ENCODE measurements around the gene GMDS.

The GMDS gene

GRCh38 chr6:2245103-2245876 lies at the start of gene GMDS:
Gene GMDS (minus strand): TSS chr6:2245605.
- no peaks in the 10 kb centered on the region for H3K27me3 Mint-ChIP-seq
- no peaks in the 10 kb centered on the region for H3K9me3 Mint-ChIP-seq
- H3K36me3 Mint-ChIP-seq (ENCODE audit: low read depth), result peaks cover 9% of the 10 kb centered on the region
- peak; percentile 95 for ATAC-seq
- H3K4me3 Mint-ChIP-seq, result peak within 1 kb of the TSS; percentile 90
- H3K27ac Mint-ChIP-seq, result peak within 1 kb of the TSS; percentile 93
- H3K4me1 Mint-ChIP-seq, result peaks cover 59% of the 10 kb centered on the region
- DNase-seq, result peak; percentile 84

- Mint-ChIP-seq H3K4me3 (no peak overlapping the region), H3K9me3 (peaks cover 66% of the 10 kb centered on the region), H3K36me3 (ENCODE audit: low read depth) (peaks cover 42% of the 10 kb centered on the region), H3K27me3 (no peaks in the 10 kb centered on the region), H3K4me1 (no peaks in the 10 kb centered on the region), H3K27ac (no peak overlapping the region)
- ATAC-seq (no peak), DNase-seq (no peak)
Measured at GRCh38 chr6:2285510-2285909, 40.1 kb upstream of the GMDS start.

- no peaks in the 10 kb centered on the region for H3K4me1 Mint-ChIP-seq
- no peaks in the 10 kb centered on the region for H3K27me3 Mint-ChIP-seq
- H3K27ac Mint-ChIP-seq, result no peak overlapping the region
- ATAC-seq (no peak), DNase-seq (no peak)
- no peak overlapping the region for H3K4me3 Mint-ChIP-seq
- peaks cover 60% of the 10 kb centered on the region for H3K36me3 Mint-ChIP-seq (ENCODE audit: low read depth)
- H3K9me3 Mint-ChIP-seq, result peaks cover 35% of the 10 kb centered on the region
Measured at GRCh38 chr6:2275892-2276242, 30.5 kb upstream of the GMDS start.

- no peak for ATAC-seq
- Mint-ChIP-seq H3K9me3 (peaks cover 28% of the 10 kb centered on the region), H3K36me3 (ENCODE audit: low read depth) (peaks cover 61% of the 10 kb centered on the region), H3K4me1 (no peaks in the 10 kb centered on the region), H3K27me3 (no peaks in the 10 kb centered on the region), H3K27ac (no peak overlapping the region), H3K4me3 (no peak overlapping the region)
- DNase-seq, result no peak
Measured at GRCh38 chr6:2274981-2275891, 29.8 kb upstream of the GMDS start.

- no peak overlapping the region for H3K4me3 Mint-ChIP-seq
- no peak for DNase-seq
- no peaks in the 10 kb centered on the region for H3K27me3 Mint-ChIP-seq
- H3K9me3 Mint-ChIP-seq, result peaks cover 7% of the 10 kb centered on the region
- no peak for ATAC-seq
- H3K36me3 Mint-ChIP-seq (ENCODE audit: low read depth), result peaks cover 46% of the 10 kb centered on the region
- no peaks in the 10 kb centered on the region for H3K4me1 Mint-ChIP-seq
- no peak overlapping the region for H3K27ac Mint-ChIP-seq
Measured at GRCh38 chr6:2272696-2273095, 27.3 kb upstream of the GMDS start.

- Mint-ChIP-seq H3K27ac (no peak overlapping the region), H3K9me3 (no peaks in the 10 kb centered on the region), H3K27me3 (no peaks in the 10 kb centered on the region), H3K4me1 (no peaks in the 10 kb centered on the region), H3K36me3 (ENCODE audit: low read depth) (peaks cover 45% of the 10 kb centered on the region), H3K4me3 (no peak overlapping the region)
- ATAC-seq (no peak), DNase-seq (no peak)
Measured at GRCh38 chr6:2270054-2270453, 24.6 kb upstream of the GMDS start.

GRCh38 chr6:2266841-2267240 lies 21.4 kb upstream of the GMDS start:
- no peaks in the 10 kb centered on the region for H3K4me1 Mint-ChIP-seq
- no peak overlapping the region for H3K27ac Mint-ChIP-seq
- H3K9me3 Mint-ChIP-seq, result no peaks in the 10 kb centered on the region

GRCh38 chr6:2266031-2266795 lies 20.8 kb upstream of the GMDS start:
- H3K4me3 Mint-ChIP-seq, result no peak overlapping the region
- peaks cover 29% of the 10 kb centered on the region for H3K36me3 Mint-ChIP-seq (ENCODE audit: low read depth)

More at GRCh38 chr6:2266841-2267240, 21.4 kb upstream of the GMDS start:
- no peaks in the 10 kb centered on the region for H3K27me3 Mint-ChIP-seq
- ATAC-seq, result no peak
- H3K4me3 Mint-ChIP-seq, result no peak overlapping the region
- peaks cover 29% of the 10 kb centered on the region for H3K36me3 Mint-ChIP-seq (ENCODE audit: low read depth)
- DNase-seq, result no peak

GRCh38 chr6:2264932-2265331 lies 19.5 kb upstream of the GMDS start:
- no peaks in the 10 kb centered on the region for H3K9me3 Mint-ChIP-seq
- H3K36me3 Mint-ChIP-seq (ENCODE audit: low read depth), result peaks cover 17% of the 10 kb centered on the region
- no peak for ATAC-seq
- no peak overlapping the region for H3K4me3 Mint-ChIP-seq
- no peaks in the 10 kb centered on the region for H3K4me1 Mint-ChIP-seq
- H3K27me3 Mint-ChIP-seq, result no peaks in the 10 kb centered on the region
- no peak for DNase-seq
- no peak overlapping the region for H3K27ac Mint-ChIP-seq

More at GRCh38 chr6:2266031-2266795, 20.8 kb upstream of the GMDS start:
- DNase-seq (no peak), ATAC-seq (no peak)
- Mint-ChIP-seq H3K27ac (no peak overlapping the region), H3K9me3 (no peaks in the 10 kb centered on the region), H3K27me3 (no peaks in the 10 kb centered on the region), H3K4me1 (no peaks in the 10 kb centered on the region)

- no peak for DNase-seq
- H3K27ac Mint-ChIP-seq, result no peak overlapping the region
- no peak for ATAC-seq
- no peak overlapping the region for H3K4me3 Mint-ChIP-seq
- no peaks in the 10 kb centered on the region for H3K9me3 Mint-ChIP-seq
- H3K4me1 Mint-ChIP-seq, result no peaks in the 10 kb centered on the region
- H3K27me3 Mint-ChIP-seq, result no peaks in the 10 kb centered on the region
- peaks cover 17% of the 10 kb centered on the region for H3K36me3 Mint-ChIP-seq (ENCODE audit: low read depth)
Measured at GRCh38 chr6:2263896-2264295, 18.5 kb upstream of the GMDS start.

- no peak overlapping the region for H3K4me3 Mint-ChIP-seq
- H3K27me3 Mint-ChIP-seq, result no peaks in the 10 kb centered on the region
- no peaks in the 10 kb centered on the region for H3K4me1 Mint-ChIP-seq
- ATAC-seq (no peak), DNase-seq (no peak)
- H3K27ac Mint-ChIP-seq, result no peak overlapping the region
- H3K36me3 Mint-ChIP-seq (ENCODE audit: low read depth), result peaks cover 24% of the 10 kb centered on the region
- peaks cover 13% of the 10 kb centered on the region for H3K9me3 Mint-ChIP-seq
Measured at GRCh38 chr6:2259574-2259973, 14.2 kb upstream of the GMDS start.

- no peak for ATAC-seq
Measured at GRCh38 chr6:2259002-2259494, 13.6 kb upstream of the GMDS start.

GRCh38 chr6:2258112-2258511 lies 12.7 kb upstream of the GMDS start:
- H3K36me3 Mint-ChIP-seq (ENCODE audit: low read depth), result peaks cover 33% of the 10 kb centered on the region
- DNase-seq (no peak), ATAC-seq (no peak)
- no peak overlapping the region for H3K4me3 Mint-ChIP-seq
- H3K27me3 Mint-ChIP-seq, result no peaks in the 10 kb centered on the region
- no peak overlapping the region for H3K27ac Mint-ChIP-seq
- no peaks in the 10 kb centered on the region for H3K4me1 Mint-ChIP-seq
- peaks cover 13% of the 10 kb centered on the region for H3K9me3 Mint-ChIP-seq

More at GRCh38 chr6:2259002-2259494, 13.6 kb upstream of the GMDS start:
- Mint-ChIP-seq H3K4me1 (no peaks in the 10 kb centered on the region), H3K27me3 (no peaks in the 10 kb centered on the region), H3K36me3 (ENCODE audit: low read depth) (peaks cover 27% of the 10 kb centered on the region), H3K4me3 (no peak overlapping the region), H3K9me3 (peaks cover 13% of the 10 kb centered on the region), H3K27ac (no peak overlapping the region)
- no peak for DNase-seq

- DNase-seq (no peak), ATAC-seq (no peak)
- H3K27ac Mint-ChIP-seq, result no peak overlapping the region
- H3K27me3 Mint-ChIP-seq, result no peaks in the 10 kb centered on the region
- H3K9me3 Mint-ChIP-seq, result peaks cover 13% of the 10 kb centered on the region
- H3K36me3 Mint-ChIP-seq (ENCODE audit: low read depth), result peaks cover 34% of the 10 kb centered on the region
- H3K4me1 Mint-ChIP-seq, result no peaks in the 10 kb centered on the region
- no peak overlapping the region for H3K4me3 Mint-ChIP-seq
Measured at GRCh38 chr6:2257363-2257762, 12.0 kb upstream of the GMDS start.

All from activated naive CD8-positive, alpha-beta T cell treated with anti-CD3 and anti-CD28 coated beads, Interleukin-2, amount 50 U/mL, for 24 hours (primary cell).